GM12878 (cell line): ENCODE measurements around the gene GPR78. TPM values are rescaled to one million over a fixed set of nuclear protein-coding genes. Genes with fewer than 3 reads are reported as not detected.

Experiments
- ATAC-seq: fragments of 200-7000 bp; cut with Tn5 transposase; 3 replicates; pipeline ENCODE4 v1.9.1; 2020; ENCODE audit warnings: mild to moderate bottlenecking, moderate library complexity
- BruUV-seq: library from RNA; stranded (reverse); fragments of 400-500 nt; replicated peaks from 2 replicates; lab custom pipeline; 2021; lab: Mats Ljungman, UMichigan
- CTCF ChIA-PET: fragments of 300-600 bp; sonication (Branson Sonifier 250); formaldehyde crosslinking; extraction: SDS; loops from one replicate; lab custom pipeline; 2021; ENCODE audit warnings: inconsistent platforms; lab: Yijun Ruan, JAX
- POLR2A ChIA-PET: fragments of 350-600 bp; formaldehyde crosslinking; extraction: SDS; loops from one replicate; lab custom pipeline; 2021; ENCODE audit warnings: inconsistent platforms; lab: Charles Lee
- RAD21 ChIA-PET: fragments of 300-600 bp; sonication (Branson Sonifier 250); formaldehyde crosslinking; loops from one replicate; lab custom pipeline; 2023; ENCODE audit warnings: antibody characterized with exemption; ENCODE audit not compliant: unreplicated experiment; lab: Charles Lee
- SMC1A ChIA-PET: fragments of 300-600 bp; sonication (Branson Sonifier 250); formaldehyde crosslinking; loops from one replicate; lab custom pipeline; 2023; ENCODE audit not compliant: unreplicated experiment, uncharacterized antibody; lab: Charles Lee
- DNase-seq: peaks from one replicate; pipeline ENCODE4 v3.0.0-alpha.2; 2011; ENCODE audit warnings: low read depth, low spot score
- FAIRE-seq: peaks from 3 replicates; lab custom pipeline; 2011; peaks lifted over from hg19 to GRCh38; lab: Jason Lieb, UNC
- H2AFZ ChIP-seq: 2 replicates; pipeline ENCODE4 v1.6.0; 2011; ENCODE audit warnings: low read depth, low read length, control low read depth; ENCODE audit not compliant: control insufficient read depth
- H3K27ac ChIP-seq: 2 replicates; pipeline ENCODE4 v1.5.1; 2011; ENCODE audit warnings: control low read depth; ENCODE audit not compliant: control insufficient read depth, insufficient read depth
- H3K27me3 ChIP-seq, 2 experiments: replicated peaks in 1 of 2; 2 replicates each; pipeline versions ENCODE4 v1.6.0 to v1.6.1; 2011; ENCODE audit warnings: low read length in 1 of 2; ENCODE audit not compliant: control insufficient read depth in 2 of 2, insufficient read depth in 2 of 2
- H3K36me3 ChIP-seq, 2 experiments: 2 replicates each; pipeline ENCODE4 v1.5.1; 2011; ENCODE audit warnings: low read length in 1 of 2; ENCODE audit not compliant: control insufficient read depth in 2 of 2, insufficient read depth in 2 of 2
- H3K4me1 ChIP-seq: 2 replicates; pipeline ENCODE4 v1.6.1; 2011; ENCODE audit warnings: mild to moderate bottlenecking, low read length, moderate library complexity, mixed read lengths; ENCODE audit not compliant: control insufficient read depth, insufficient read depth
- H3K4me2 ChIP-seq: 2 replicates; pipeline ENCODE4 v1.6.0; 2011; ENCODE audit warnings: control low read depth; ENCODE audit not compliant: control insufficient read depth, insufficient read depth
- H3K4me3 ChIP-seq: fragments of 200-600 bp; sonication (generic); 2 replicates; pipeline ENCODE4 v1.5.1; 2016
- H3K79me2 ChIP-seq: 2 replicates; pipeline ENCODE4 v1.6.0; 2011; ENCODE audit warnings: low read length; ENCODE audit not compliant: control insufficient read depth, insufficient read depth
- H3K9ac ChIP-seq: 2 replicates; pipeline ENCODE4 v1.8.0; 2011; ENCODE audit warnings: low read length, control low read depth, mixed read lengths; ENCODE audit not compliant: control insufficient read depth, insufficient read depth
- H3K9me3 ChIP-seq: replicated peaks from 3 replicates; pipeline ENCODE4 v1.5.1; 2011; ENCODE audit warnings: mild to moderate bottlenecking, low read length; ENCODE audit not compliant: control insufficient read depth, insufficient read depth
- H4K20me1 ChIP-seq: 2 replicates; pipeline ENCODE4 v1.6.0; 2011; ENCODE audit not compliant: control insufficient read depth, insufficient read depth
- CHD1 ChIP-seq: IDR thresholded peaks from 2 replicates; pipeline ENCODE4 v1.6.1; 2012; ENCODE audit warnings: low read depth, low read length, improper control_type of control experiment
- GABPA ChIP-seq: IDR thresholded peaks from 2 replicates; pipeline ENCODE4 v1.6.1; 2014; ENCODE audit warnings: antibody characterized with exemption, low read depth, mild to moderate bottlenecking, inconsistent platforms
- HSF1 ChIP-seq: fragments of 150-350 bp; IDR thresholded peaks from 2 replicates; pipeline ENCODE4 v1.6.1; 2014; ENCODE audit warnings: mild to moderate bottlenecking, low read depth, low read length
- MEF2A ChIP-seq: IDR thresholded peaks from 2 replicates; pipeline ENCODE4 v1.6.1; 2011; ENCODE audit warnings: low read depth, mild to moderate bottlenecking, low read length, moderate library complexity; ENCODE audit not compliant: insufficient read depth
- NFXL1 ChIP-seq: fragments of 450-650 bp; IDR thresholded peaks from 2 replicates; pipeline ENCODE4 v1.6.1; 2017; ENCODE audit warnings: antibody characterized with exemption, mild to moderate bottlenecking, borderline replicate concordance
- PAX8 ChIP-seq: fragments of 450-650 bp; IDR thresholded peaks from 2 replicates; pipeline ENCODE4 v1.6.1; 2017; ENCODE audit warnings: mild to moderate bottlenecking, moderate library complexity
- RB1 ChIP-seq: fragments of 450-650 bp; formaldehyde crosslinking; IDR thresholded peaks from 2 replicates; pipeline ENCODE4 v1.6.1; 2017; ENCODE audit warnings: mild to moderate bottlenecking, borderline replicate concordance
- RELA ChIP-seq: fragments of 450-650 bp; IDR thresholded peaks from 2 replicates; pipeline ENCODE4 v1.8.0; 2014; ENCODE audit warnings: borderline replicate concordance; ENCODE audit not compliant: partially characterized antibody
- TCF7 ChIP-seq: IDR thresholded peaks from 2 replicates; pipeline ENCODE4 v1.6.1; 2014; ENCODE audit warnings: antibody characterized with exemption, borderline replicate concordance
- YY1 ChIP-seq: IDR thresholded peaks from 2 replicates; pipeline ENCODE4 v1.6.1; 2011; ENCODE audit warnings: low read depth, mild to moderate bottlenecking, low read length
- ZBTB33 ChIP-seq: fragments of 450-650 bp; IDR thresholded peaks from 2 replicates; pipeline ENCODE4 v1.6.1; 2017; ENCODE audit warnings: mild to moderate bottlenecking
- ZNF207 ChIP-seq: fragments of 450-650 bp; IDR thresholded peaks from 2 replicates; pipeline ENCODE4 v1.6.1; 2014; ENCODE audit warnings: antibody characterized with exemption, mild to moderate bottlenecking, borderline replicate concordance
- WGBS: methylation state at CpG from one replicate; pipeline ENCODE4 v1.1.6; 2016; ENCODE audit warnings: low lambda C conversion rate; ENCODE audit not compliant: insufficient replicate concordance, insufficient coverage; ENCODE audit errors: missing lambda C conversion rate; 5-methylcytosine and 5-hydroxymethylcytosine counted together
- in situ Hi-C: fragments of 300-500 bp; cut with MboI; formaldehyde crosslinking; loops from 9 replicates; pipeline ENCODE4 v1.14.3; 2018; ENCODE audit warnings: mixed read lengths
- intact Hi-C: fragments of 100-400 bp; cut with micrococcal nuclease; formaldehyde crosslinking; loops from one replicate; pipeline ENCODE4 v1.14.2; 2022; ENCODE audit not compliant: unreplicated experiment
- polyA plus RNA-seq, 11 experiments: library from polyadenylated mRNA; depleted of rRNA in 4 of 11; unstranded in 6 of 11; stranded (reverse) in 5 of 11; fragments of >200 nt; fragmentation: Nextera tagmentation in 4 of 11; fragmentation: Illumina TruSeq in 1 of 11; extraction: Ambion mirVana in 4 of 11; extraction: Trizol in 1 of 11; gene quantifications; 1 replicate in 1 of 11; 2 replicates in 10 of 11; pipeline versions ENCODE4 v1.2.1 to v1.2.3, GENCODE V29; 2011 to 2016; ENCODE audit warnings: inconsistent platforms in 2 of 11, missing spikeins in 2 of 11, low read depth in 1 of 11
- total RNA-seq, 4 experiments: library from RNA; depleted of rRNA in 3 of 4; stranded (reverse); fragments of >200 nt in 3 of 4; fragmentation: Illumina TruSeq in 1 of 4; extraction: Trizol in 1 of 4; gene quantifications; 2 replicates each; pipeline versions ENCODE4 v1.2.1 to v1.2.3, GENCODE V29; 2013 to 2021

Gene GPR78
- total and polyA plus RNA-seq, 10 of the 15 experiments (the other 5 are each of a cell fraction or from before 2014, with no cell fraction given) = 0.03 TPM; not detected in 9

GRCh38 chr4:8540991-8541390 lies 39.2 kb upstream of the GPR78 start (continued):
- TF ChIP-seq NFXL1 (no peak), ZNF207 (no peak), TCF7 (no peak), GABPA (no peak), CHD1 (no peak)

- Histone ChIP-seq H4K20me1 (no peaks in the 10 kb centered on the region), H3K27me3 (no peaks in the 10 kb centered on the region), H3K4me2 (no peak overlapping the region), H3K79me2 (no peaks in the 10 kb centered on the region), H3K27ac (no peak overlapping the region), H2AFZ (no peak overlapping the region), H3K4me1 (peaks cover 12% of the 10 kb centered on the region), H3K36me3 (no peaks in the 10 kb centered on the region), H3K9ac (no peak overlapping the region), H3K9me3 (no peaks in the 10 kb centered on the region), H3K4me3 (no peak overlapping the region)
- in situ Hi-C loops = no loop called here
- ChIA-PET POLR2A (no interaction called here), RAD21 (no interaction called here), SMC1A (no interaction called here), CTCF (no interaction called here)
- no peak for ATAC-seq
- FAIRE-seq = no peak
- BruUV-seq = no TSS peak
- WGBS = 75% methylated on average over 17 of the region's 17 CpGs
- no peak for DNase-seq
- intact Hi-C loops = no loop called here
- TF ChIP-seq RB1 (no peak), MEF2A (no peak), PAX8 (no peak), YY1 (no peak), RELA (no peak), HSF1 (no peak), ZBTB33 (no peak)
These were observed 38.0 kb upstream of the GPR78 start for GRCh38 chr4:8541981-8542715.
